Peyer's patch (tissue), 4 donors: ENCODE measurements around the gene ZNF460.

Experiments used
- CTCF ChIP-seq, 6 experiments: fragments of 450-650 bp in 4 of 6; fragments of 200-600 bp in 2 of 6; sonication (generic) in 1 of 6; IDR thresholded peaks; one replicate each; pipeline ENCODE4 v1.5.1; 2017 to 2019; ENCODE audit warnings: antibody characterized with exemption in 6 of 6, mild to moderate bottlenecking in 3 of 6, moderate library complexity in 1 of 6
- POLR2A ChIP-seq, 2 donors: fragments of 450-650 bp; IDR thresholded peaks; one replicate each; pipeline ENCODE4 v1.5.1; 2017; ENCODE audit warnings: antibody characterized with exemption in 2 of 2, mild to moderate bottlenecking in 2 of 2, moderate library complexity in 2 of 2

GRCh38 chr19:57338877-57339276 is 58.6 kb downstream of the ZNF460 start:
- no peak for TF ChIP-seq POLR2A (IDR thresholded peaks at IDR 0.05)
- TF ChIP-seq CTCF (IDR thresholded peaks at IDR 0.05): no peak
